OCI-LY3 (cell line): ENCODE data around the gene UGT2A2.

ENCODE experiments used
- CTCF ChIP-seq: fragments of 200-600, 300-600 bp; sonication (generic); IDR thresholded peaks from 2 replicates; pipeline ENCODE4 v1.5.1; 2014; ENCODE audit warnings: antibody characterized with exemption, low read length, low read depth
- EZH2phosphoT487 ChIP-seq: fragments of 200-600 bp; shearing (Covaris generic); IDR thresholded peaks from 2 replicates; pipeline ENCODE4 v1.6.1; 2018; ENCODE audit warnings: antibody characterized with exemption, mixed run types, low read depth

- TF ChIP-seq CTCF (no peak), EZH2phosphoT487 (no peak)
These were observed 9.8 kb upstream of the UGT2A2 start for GRCh38 chr4:69649207-69649606.
